GM23338 (cell line): ENCODE results near the gene ANKIB1. TPM values are rescaled to one million over a fixed set of nuclear protein-coding genes. Genes with fewer than 3 reads are reported as not detected.

Source experiments
- ATAC-seq: fragments of 200-7000 bp; cut with Tn5 transposase; 3 replicates; pipeline ENCODE4 v1.9.1; 2020
- DNase-seq: peaks from one replicate; pipeline ENCODE4 v3.0.0-alpha.2; 2015; ENCODE audit warnings: low spot score
- H2AFZ ChIP-seq: fragments of 200-600 bp; sonication (generic); 2 replicates; pipeline ENCODE4 v1.8.0; 2016; ENCODE audit warnings: antibody characterized with exemption, mild to moderate bottlenecking, moderate library complexity
- H3F3A ChIP-seq: fragments of 200-600 bp; sonication (generic); replicated peaks from 2 replicates; pipeline ENCODE4 v1.8.0; 2017; ENCODE audit warnings: antibody characterized with exemption, mixed run types, low read depth
- H3K27ac ChIP-seq: fragments of 200-600 bp; sonication (generic); 2 replicates; pipeline ENCODE4 v1.6.1; 2016; ENCODE audit warnings: low read depth
- H3K27me3 ChIP-seq: fragments of 200-600 bp; sonication (generic); 2 replicates; pipeline ENCODE4 v1.8.0; 2016; ENCODE audit warnings: mild to moderate bottlenecking, mixed run types, moderate library complexity; ENCODE audit not compliant: insufficient read depth
- H3K36me3 ChIP-seq: fragments of 200-600 bp; sonication (generic); 2 replicates; pipeline ENCODE4 v1.8.0; 2016; ENCODE audit warnings: mild to moderate bottlenecking; ENCODE audit not compliant: insufficient read depth
- H3K4me1 ChIP-seq: fragments of 200-600 bp; sonication (generic); 2 replicates; pipeline ENCODE4 v1.8.0; 2016; ENCODE audit warnings: mild to moderate bottlenecking, moderate library complexity; ENCODE audit not compliant: insufficient read depth
- H3K4me2 ChIP-seq: fragments of 200-600 bp; sonication (generic); 2 replicates; pipeline ENCODE4 v1.7.1; 2017; ENCODE audit warnings: mixed run types
- H3K4me3 ChIP-seq: fragments of 200-600 bp; sonication (generic); 2 replicates; pipeline ENCODE4 v1.6.1; 2016; ENCODE audit warnings: mixed run types
- H3K79me2 ChIP-seq: fragments of 200-600 bp; sonication (generic); replicated peaks from 2 replicates; pipeline ENCODE4 v1.8.0; 2017; ENCODE audit warnings: mild to moderate bottlenecking; ENCODE audit not compliant: insufficient read depth
- H3K9me2 ChIP-seq: fragments of 200-600 bp; sonication (generic); 2 replicates; pipeline ENCODE4 v1.8.0; 2017; ENCODE audit not compliant: insufficient read depth
- H4K20me1 ChIP-seq: fragments of 200-600 bp; sonication (generic); replicated peaks from 2 replicates; pipeline ENCODE4 v1.8.0; 2017; ENCODE audit warnings: mild to moderate bottlenecking; ENCODE audit not compliant: insufficient read depth
- H3K27ac Mint-ChIP-seq: 2 replicates; pipeline ENCODE4 v1.8.0; 2020; ENCODE audit warnings: inconsistent platforms, mild to moderate bottlenecking, moderate library complexity, mixed read lengths
- H3K27me3 Mint-ChIP-seq: 3 replicates; pipeline ENCODE4 v1.8.0; 2022; ENCODE audit warnings: low read depth, mild to moderate bottlenecking, moderate library complexity, mixed read lengths, inconsistent platforms; ENCODE audit not compliant: insufficient read depth, poor library complexity
- H3K36me3 Mint-ChIP-seq: 3 replicates; pipeline ENCODE4 v1.8.0; 2021; ENCODE audit warnings: low read depth, mild to moderate bottlenecking, inconsistent platforms, moderate library complexity, mixed read lengths
- H3K4me1 Mint-ChIP-seq: 3 replicates; pipeline ENCODE4 v1.8.0; 2020; ENCODE audit warnings: mild to moderate bottlenecking, inconsistent platforms, mixed read lengths
- H3K4me3 Mint-ChIP-seq: 3 replicates; pipeline ENCODE4 v1.8.0; 2021; ENCODE audit warnings: moderate library complexity, mild to moderate bottlenecking, inconsistent platforms, mixed read lengths
- H3K9me3 Mint-ChIP-seq: 3 replicates; pipeline ENCODE4 v1.8.0; 2020; ENCODE audit warnings: moderate library complexity, mild to moderate bottlenecking, inconsistent platforms, mixed read lengths
- CREB1 ChIP-seq: fragments of 250-450 bp; sonication (Bioruptor Pico); IDR thresholded peaks from 2 replicates; pipeline ENCODE4 v1.5.0; 2020; ENCODE audit warnings: low read depth, mild to moderate bottlenecking, moderate library complexity
- CTCF ChIP-seq, 2 experiments: fragments of 200-600 bp in 1 of 2; sonication (generic) in 1 of 2; conservative IDR thresholded peaks; 2 replicates each; pipeline versions ENCODE4 v1.5.1 to v1.6.1; 2016 to 2017; ENCODE audit warnings: antibody characterized with exemption in 2 of 2, low read depth in 2 of 2, mild to moderate bottlenecking in 2 of 2, moderate library complexity in 1 of 2
- ETS1 ChIP-seq: IDR thresholded peaks from 2 replicates; pipeline ENCODE4 v1.6.1; 2016; ENCODE audit warnings: antibody characterized with exemption
- EZH2 ChIP-seq: fragments of 200-600 bp; sonication (generic); IDR thresholded peaks from one replicate; pipeline ENCODE4 v1.8.0; 2017; ENCODE audit warnings: antibody characterized with exemption, mild to moderate bottlenecking, low read depth; ENCODE audit not compliant: unreplicated experiment
- EZH2phosphoT487 ChIP-seq: fragments of 200-600 bp; sonication (generic); IDR thresholded peaks from one replicate; pipeline ENCODE4 v1.8.1; 2018; ENCODE audit warnings: antibody characterized with exemption; ENCODE audit not compliant: unreplicated experiment
- JUNB ChIP-seq: IDR thresholded peaks from one replicate; pipeline ENCODE4 v1.6.1; 2016; ENCODE audit warnings: antibody characterized with exemption; ENCODE audit not compliant: unreplicated experiment
- NANOG ChIP-seq: IDR thresholded peaks from 2 replicates; pipeline ENCODE4 v1.6.1; 2016; ENCODE audit warnings: antibody characterized with exemption, borderline replicate concordance
- POLR2AphosphoS5 ChIP-seq: IDR thresholded peaks from 2 replicates; pipeline ENCODE4 v1.6.1; 2016; ENCODE audit warnings: antibody characterized with exemption, low read depth
- REST ChIP-seq: IDR thresholded peaks from one replicate; pipeline ENCODE4 v1.6.1; 2018; ENCODE audit warnings: antibody characterized with exemption; ENCODE audit not compliant: unreplicated experiment
- STAT1 ChIP-seq: IDR thresholded peaks from one replicate; pipeline ENCODE4 v1.6.1; 2016; ENCODE audit warnings: antibody characterized with exemption; ENCODE audit not compliant: unreplicated experiment
- ZNF114 ChIP-seq: fragments of 250-450 bp; sonication (Bioruptor Pico); IDR thresholded peaks from 2 replicates; pipeline ENCODE4 v1.5.0; 2020; ENCODE audit warnings: mild to moderate bottlenecking, moderate library complexity
- ZNF331 ChIP-seq: fragments of 250-450 bp; sonication (Bioruptor Pico); IDR thresholded peaks from 2 replicates; pipeline ENCODE4 v1.5.0; 2020; ENCODE audit warnings: low read depth, mild to moderate bottlenecking, moderate library complexity
- ZNF462 ChIP-seq: fragments of 250-450 bp; sonication (Bioruptor Pico); IDR thresholded peaks from 2 replicates; pipeline ENCODE4 v1.5.0; 2020; ENCODE audit warnings: mild to moderate bottlenecking, moderate library complexity
- polyA plus RNA-seq: library from polyadenylated mRNA; unstranded; fragments of >200 nt; fragmentation: Nextera tagmentation; extraction: Ambion mirVana; gene quantifications from 2 replicates; pipeline ENCODE4 v1.2.1, GENCODE V29; 2016
- total RNA-seq: library from RNA; depleted of rRNA; stranded (reverse); fragments of >200 nt; shearing (Covaris generic); gene quantifications from 2 replicates; pipeline ENCODE4 v1.2.3, GENCODE V29; 2014

Gene ANKIB1
- total and polyA plus RNA-seq, 2 experiments from 2014 or later, result 19.1 to 40.3 TPM

GRCh38 chr7:92422926-92423325, 177.2 kb downstream of the ANKIB1 start:
- no peaks in the 10 kb centered on the region for H3K9me3 Mint-ChIP-seq
- H3K4me2 ChIP-seq, result no peak overlapping the region
- H3K4me1 Mint-ChIP-seq, result peaks cover 16% of the 10 kb centered on the region
- H3K9me2 ChIP-seq, result no peaks in the 10 kb centered on the region
- no peaks in the 10 kb centered on the region for H3K27me3 ChIP-seq
- H2AFZ ChIP-seq, result no peak overlapping the region
- H3K27me3 Mint-ChIP-seq, result peaks cover 9% of the 10 kb centered on the region
- ATAC-seq, result no peak
- H3K27ac ChIP-seq, result no peak overlapping the region
- no peak for TF ChIP-seq ETS1
- TF ChIP-seq STAT1, result no peak
- TF ChIP-seq EZH2, result no peak
- TF ChIP-seq CREB1 (CRISPR knock-in tag), result no peak
- TF ChIP-seq NANOG, result no peak
- no peak for TF ChIP-seq ZNF462 (CRISPR knock-in tag)
- no peak for TF ChIP-seq CTCF (conservative IDR thresholded peaks at IDR 0.05; ENCODE audit: low read depth in 2 of 2)
- no peak for TF ChIP-seq ZNF114
- no peak for TF ChIP-seq POLR2AphosphoS5
- TF ChIP-seq JUNB, result no peak
- no peak for TF ChIP-seq ZNF331 (CRISPR knock-in tag)
- TF ChIP-seq EZH2phosphoT487, result no peak
- no peak for TF ChIP-seq REST
- no peaks in the 10 kb centered on the region for H3F3A ChIP-seq
- no peak for DNase-seq
- no peak overlapping the region for H3K27ac Mint-ChIP-seq
- no peak overlapping the region for H3K4me3 ChIP-seq
- H3K4me3 Mint-ChIP-seq, result no peak overlapping the region; the same call in 2 of the 3 replicates
- no peaks in the 10 kb centered on the region for H3K79me2 ChIP-seq
- no peaks in the 10 kb centered on the region for H3K36me3 Mint-ChIP-seq
- no peaks in the 10 kb centered on the region for H4K20me1 ChIP-seq
- no peaks in the 10 kb centered on the region for H3K36me3 ChIP-seq
- peaks cover 6% of the 10 kb centered on the region for H3K4me1 ChIP-seq
